ENCODE measurements around the gene SERPINA5. TPM values are rescaled to one million over a fixed set of nuclear protein-coding genes. Genes with fewer than 3 reads are reported as not detected.
"Not testable (repeated sequence)": the region's sequence is repeated elsewhere in the genome, so short reads cannot be mapped to it uniquely, and the experiment has no call there.

SERPINA5 gene
- total RNA-seq, 1 donor from 2014 or later: 7.7 TPM

- no peak for TF ChIP-seq CTCF (conservative IDR thresholded peaks at IDR 0.05)
- Mint-ChIP-seq H3K27me3 (peaks cover 14% of the 10 kb centered on the region), H3K4me3 (no peak overlapping the region), H3K27ac (no peak overlapping the region), H3K4me1 (ENCODE audit: unreplicated experiment) (peaks cover 3% of the 10 kb centered on the region), H3K9me3 (no peaks in the 10 kb centered on the region), H3K36me3 (no peaks in the 10 kb centered on the region)
- no peak for DNase-seq (ENCODE audit: extremely low spot score, unreplicated experiment)
These were observed 53.9 kb downstream of the SERPINA5 start for GRCh38 chr14:94635154-94635553.

GRCh38 chr14:94636744-94637412 lies 55.7 kb downstream of the SERPINA5 start:
- TF ChIP-seq CTCF (conservative IDR thresholded peaks at IDR 0.05): peak; percentile 28
- DNase-seq (ENCODE audit: extremely low spot score, unreplicated experiment): no peak
- H3K4me3 Mint-ChIP-seq: no peak overlapping the region

GRCh38 chr14:94637814-94638213 lies 56.6 kb downstream of the SERPINA5 start:
- H3K36me3 Mint-ChIP-seq; DNase-seq (ENCODE audit: extremely low spot score, unreplicated experiment); H3K4me3 Mint-ChIP-seq; H3K9me3 Mint-ChIP-seq; H3K4me1 Mint-ChIP-seq (ENCODE audit: unreplicated experiment); H3K27ac Mint-ChIP-seq; H3K27me3 Mint-ChIP-seq: not testable (repeated sequence)

More at GRCh38 chr14:94636744-94637412, 55.7 kb downstream of the SERPINA5 start:
- peaks cover 7% of the 10 kb centered on the region for H3K27me3 Mint-ChIP-seq
- H3K4me1 Mint-ChIP-seq (ENCODE audit: unreplicated experiment): peaks cover 3% of the 10 kb centered on the region
- H3K36me3 Mint-ChIP-seq: no peaks in the 10 kb centered on the region
- no peaks in the 10 kb centered on the region for H3K9me3 Mint-ChIP-seq
- no peak overlapping the region for H3K27ac Mint-ChIP-seq

- Mint-ChIP-seq H3K4me3 (no peak overlapping the region), H3K4me1 (ENCODE audit: unreplicated experiment) (peaks cover 3% of the 10 kb centered on the region), H3K9me3 (no peaks in the 10 kb centered on the region), H3K27me3 (peaks cover 6% of the 10 kb centered on the region), H3K27ac (no peak overlapping the region), H3K36me3 (no peaks in the 10 kb centered on the region)
- no peak for DNase-seq (ENCODE audit: extremely low spot score, unreplicated experiment)
- TF ChIP-seq CTCF (conservative IDR thresholded peaks at IDR 0.05): no peak
These were observed 57.1 kb downstream of the SERPINA5 start for GRCh38 chr14:94638339-94638738.

GRCh38 chr14:94638961-94639817 lies 58.0 kb downstream of the SERPINA5 start:
- Mint-ChIP-seq H3K9me3 (no peaks in the 10 kb centered on the region), H3K4me3 (no peak overlapping the region), H3K4me1 (ENCODE audit: unreplicated experiment) (peaks cover 3% of the 10 kb centered on the region), H3K27me3 (no peaks in the 10 kb centered on the region), H3K27ac (no peak overlapping the region), H3K36me3 (no peaks in the 10 kb centered on the region)
- DNase-seq (ENCODE audit: extremely low spot score, unreplicated experiment): no peak
- no peak for TF ChIP-seq CTCF (conservative IDR thresholded peaks at IDR 0.05)

Measured in type B pancreatic cell (in vitro differentiated cells).